Panc1 (cell line): Measurements from ENCODE around the gene TFAM. TPM values are rescaled to one million over a fixed set of nuclear protein-coding genes. Genes with fewer than 3 reads are reported as not detected.

ENCODE experiments used
- ATAC-seq: fragments of 200-7000 bp; cut with Tn5 transposase; 2 replicates; pipeline ENCODE4 v1.9.1; 2020; ENCODE audit warnings: mild to moderate bottlenecking, moderate library complexity
- BruUV-seq: library from RNA; stranded (reverse); fragments of 400-500 nt; replicated peaks from 2 replicates; lab custom pipeline; 2021; lab: Mats Ljungman, UMichigan
- CTCF ChIA-PET: fragments of 300-600 bp; sonication (Branson Sonifier 250); formaldehyde crosslinking; loops from one replicate; lab custom pipeline; 2022; ENCODE audit warnings: antibody characterized with exemption; lab: Charles Lee
- POLR2A ChIA-PET: fragments of 300-600 bp; sonication (Branson Sonifier 250); formaldehyde crosslinking; loops from one replicate; lab custom pipeline; 2022; ENCODE audit warnings: antibody characterized with exemption; lab: Charles Lee
- DNase-seq: peaks from one replicate; pipeline ENCODE4 v3.0.0-alpha.2; 2010; ENCODE audit warnings: low read depth, low spot score
- H3K27ac ChIP-seq: 2 replicates; pipeline ENCODE4 v1.5.1; 2011; ENCODE audit warnings: mild to moderate bottlenecking, low read length, inconsistent platforms
- H3K27me3 ChIP-seq: fragments of 200-500 bp; sonication (Bioruptor generic); 2 replicates; pipeline ENCODE4 v1.6.0; 2014; ENCODE audit warnings: low read length, inconsistent platforms; ENCODE audit not compliant: control insufficient read depth, insufficient read depth
- H3K36me3 ChIP-seq: fragments of 200-500 bp; sonication (Bioruptor generic); 2 replicates; pipeline ENCODE4 v1.5.1; 2014; ENCODE audit warnings: inconsistent platforms, mild to moderate bottlenecking, low read length, moderate library complexity; ENCODE audit not compliant: control insufficient read depth, insufficient read depth
- H3K4me1 ChIP-seq: 2 replicates; pipeline ENCODE4 v1.5.1; 2011; ENCODE audit warnings: inconsistent platforms, mild to moderate bottlenecking, low read length, moderate library complexity; ENCODE audit not compliant: control insufficient read depth, insufficient read depth
- H3K4me3 ChIP-seq, 2 experiments: 2 replicates each; pipeline ENCODE4 v1.5.1; 2011 to 2012; ENCODE audit warnings: low read depth in 2 of 2, low read length in 2 of 2, mild to moderate bottlenecking in 2 of 2, inconsistent platforms in 1 of 2, moderate library complexity in 1 of 2
- H3K9me3 ChIP-seq: fragments of 200-500 bp; sonication (Bioruptor generic); 2 replicates; pipeline ENCODE4 v1.5.1; 2014; ENCODE audit warnings: low read depth, mild to moderate bottlenecking, inconsistent platforms, low read length, moderate library complexity; ENCODE audit not compliant: control insufficient read depth, insufficient read depth
- CTCF ChIP-seq: fragments of 450-650 bp; IDR thresholded peaks from 2 replicates; pipeline ENCODE4 v1.5.1; 2017; ENCODE audit warnings: mild to moderate bottlenecking
- POLR2AphosphoS5 ChIP-seq: IDR thresholded peaks from 2 replicates; pipeline ENCODE4 v1.6.1; 2012; ENCODE audit warnings: mild to moderate bottlenecking, low read depth, low read length, moderate library complexity
- REST ChIP-seq, 2 experiments: IDR thresholded peaks; 2 replicates each; pipeline ENCODE4 v1.6.1; 2011 to 2012; ENCODE audit warnings: low read depth in 2 of 2, control low read depth in 1 of 2, low read length in 1 of 2, mild to moderate bottlenecking in 1 of 2, moderate library complexity in 1 of 2; ENCODE audit not compliant: insufficient read depth in 1 of 2
- SIN3A ChIP-seq: IDR thresholded peaks from 2 replicates; pipeline ENCODE4 v1.6.1; 2012; ENCODE audit warnings: low read depth, mild to moderate bottlenecking, low read length, moderate library complexity, borderline replicate concordance; ENCODE audit not compliant: insufficient read depth
- TCF7L2 ChIP-seq: IDR thresholded peaks from 2 replicates; pipeline ENCODE4 v1.6.1; 2011; ENCODE audit warnings: mild to moderate bottlenecking, low read depth, low read length, inconsistent platforms
- in situ Hi-C: cut with HindIII; loops from 2 replicates; pipeline ENCODE4 v1.10.0; 2016; ENCODE audit warnings: low sequenced_read_pairs, low pct_unique_long_range_greater_than_20kb
- intact Hi-C: fragments of 100-400 bp; cut with micrococcal nuclease; formaldehyde crosslinking; loops from one replicate; pipeline ENCODE4 v1.10.0; 2022; ENCODE audit not compliant: unreplicated experiment
- total RNA-seq: library from RNA; stranded (reverse); gene quantifications from one replicate; pipeline ENCODE4 v1.2.1, GENCODE V29; 2021; ENCODE audit not compliant: unreplicated experiment

The TFAM gene
- total RNA-seq, 1 experiment from 2014 or later: 78.2 TPM

GRCh38 chr10:58351616-58352578 lies 33.3 kb upstream of the TFAM start:
- in situ Hi-C loops: no loop called here
- TF ChIP-seq POLR2AphosphoS5 (no peak), TCF7L2 (no peak), CTCF (no peak)
- H3K4me3 ChIP-seq: no peak overlapping the region
- intact Hi-C loops: no loop called here
- CTCF ChIA-PET: no interaction called here
- H3K4me1 ChIP-seq: peaks cover 14% of the 10 kb centered on the region; the same call in 1 of the 2 replicates
- H3K27ac ChIP-seq: no peak overlapping the region
- POLR2A ChIA-PET: no interaction called here
- BruUV-seq: no TSS peak
- H3K36me3 ChIP-seq: no peaks in the 10 kb centered on the region
- no peaks in the 10 kb centered on the region for H3K27me3 ChIP-seq
- DNase-seq (no peak), ATAC-seq (no peak)
- no peaks in the 10 kb centered on the region for H3K9me3 ChIP-seq

DNA sequence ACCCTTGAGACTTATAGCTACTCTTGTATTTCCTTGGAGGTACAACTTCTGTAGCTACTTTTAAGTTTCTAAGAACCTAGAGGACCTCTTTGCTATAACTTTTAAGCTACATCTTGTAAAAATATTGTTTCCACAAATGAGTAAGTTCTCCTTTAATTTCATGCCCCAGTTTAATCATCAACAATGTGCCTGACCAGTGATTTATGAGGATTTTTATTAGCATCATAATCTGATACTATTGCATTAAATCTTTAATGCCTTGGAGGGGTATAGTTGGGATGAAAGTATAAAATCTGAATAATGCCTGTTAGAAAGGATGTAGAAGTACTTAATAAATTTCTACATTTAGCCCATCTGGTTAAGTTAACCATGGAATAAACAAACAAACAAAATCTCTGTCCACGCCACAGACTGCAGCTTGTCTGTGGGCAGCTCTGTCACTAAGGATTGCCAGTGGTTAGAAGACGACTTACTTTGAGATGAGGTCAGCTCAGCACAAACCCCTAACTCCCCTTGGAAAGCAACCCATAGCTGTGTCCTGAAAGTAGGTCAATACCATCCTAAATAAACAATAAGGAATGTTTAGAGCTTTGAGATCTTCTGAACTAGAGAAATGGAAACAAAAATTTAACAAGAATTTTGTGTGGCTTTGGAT lies 32.1 kb upstream of the TFAM start:
- no peaks in the 10 kb centered on the region for H3K36me3 ChIP-seq
- peaks cover 14% of the 10 kb centered on the region; the same call in 1 of the 2 replicates for H3K4me1 ChIP-seq
- TF ChIP-seq POLR2AphosphoS5: no peak
- no peak for TF ChIP-seq REST (IDR thresholded peaks at IDR 0.05; ENCODE audit: insufficient read depth in 1 of 2, low read depth in 2 of 2, low read length in 1 of 2)
- no peak for TF ChIP-seq TCF7L2
- TF ChIP-seq CTCF: no peak
- no peak for TF ChIP-seq SIN3A
- H3K27me3 ChIP-seq: no peaks in the 10 kb centered on the region
- no TSS peak for BruUV-seq
- CTCF ChIA-PET: interaction anchor here (0.7 kb wide), 1 partner anchor 1231 kb away, joined by 3 read pairs; no protein-coding TSS in a partner anchor
- in situ Hi-C loops (no loop called here), intact Hi-C loops (no loop called here)
- H3K9me3 ChIP-seq: no peaks in the 10 kb centered on the region
- H3K27ac ChIP-seq: no peak overlapping the region
- H3K4me3 ChIP-seq: no peak overlapping the region
- POLR2A ChIA-PET: interaction anchor here (0.8 kb wide), 1 partner anchor 18 kb away, joined by 4 read pairs; the partner anchor contains the start of gene UBE2D1
- DNase-seq (no peak), ATAC-seq (no peak)
